HepG2 (cell line): ENCODE data around the gene STYXL1. TPM values are rescaled to one million over a fixed set of nuclear protein-coding genes. Genes with fewer than 3 reads are reported as not detected.

Source experiments
- ATF7-NPFF ChIP-seq: sonication (generic); formaldehyde crosslinking; IDR thresholded peaks from 2 replicates; pipeline ENCODE4 v1.8.1; 2023; ENCODE audit warnings: mild to moderate bottlenecking, low read depth, missing genetic modification reagents, moderate library complexity
- CBX2 ChIP-seq, 2 experiments: fragments of 200-600 bp in 1 of 2; sonication (generic); formaldehyde crosslinking in 1 of 2; IDR thresholded peaks; 2 replicates each; pipeline versions ENCODE4 v1.7.0 to v1.8.1; 2018 to 2022; ENCODE audit warnings: low read depth in 2 of 2, low read length in 1 of 2, mild to moderate bottlenecking in 1 of 2, missing genetic modification reagents in 1 of 2
- HDAC2 ChIP-seq: sonication (generic); formaldehyde crosslinking; IDR thresholded peaks from 2 replicates; pipeline ENCODE4 v1.4.0; 2020; ENCODE audit warnings: missing genetic modification reagents
- KAT2B ChIP-seq: fragments of 150-350 bp; IDR thresholded peaks from 2 replicates; pipeline ENCODE4 v1.6.1; 2014; ENCODE audit warnings: low read depth, low read length, borderline replicate concordance
- KDM6A ChIP-seq: IDR thresholded peaks from 2 replicates; pipeline ENCODE4 v1.6.1; 2016; ENCODE audit warnings: low read depth
- MEIS2 ChIP-seq: sonication (generic); formaldehyde crosslinking; IDR thresholded peaks from 2 replicates; pipeline ENCODE4 v1.9.0; 2021; ENCODE audit warnings: mild to moderate bottlenecking, missing genetic modification reagents
- NFE2L2 ChIP-seq: fragments of 150-350 bp; IDR thresholded peaks from 2 replicates; pipeline ENCODE4 v1.6.1; 2014; ENCODE audit warnings: low read length
- PHF21A ChIP-seq: sonication (generic); formaldehyde crosslinking; IDR thresholded peaks from 2 replicates; pipeline ENCODE4 v1.5.0; 2020; ENCODE audit warnings: mild to moderate bottlenecking, missing genetic modification reagents
- POGZ ChIP-seq: sonication (generic); formaldehyde crosslinking; IDR thresholded peaks from 2 replicates; pipeline ENCODE4 v1.4.0; 2020; ENCODE audit warnings: mild to moderate bottlenecking, missing genetic modification reagents
- PREB ChIP-seq: sonication (generic); formaldehyde crosslinking; IDR thresholded peaks from 2 replicates; pipeline ENCODE4 v1.4.0; 2020; ENCODE audit warnings: missing genetic modification reagents
- RNF2 ChIP-seq: fragments of 450-650 bp; conservative IDR thresholded peaks from 2 replicates; pipeline ENCODE4 v1.6.1; 2016; ENCODE audit warnings: low read depth
- RXRA ChIP-seq: sonication (generic); formaldehyde crosslinking; IDR thresholded peaks from 2 replicates; pipeline ENCODE4 v1.5.1; 2020; ENCODE audit warnings: missing genetic modification reagents
- SRF ChIP-seq: IDR thresholded peaks from 2 replicates; pipeline ENCODE4 v1.6.1; 2011; ENCODE audit warnings: mild to moderate bottlenecking, low read depth, low read length, moderate library complexity
- TGIF2 ChIP-seq: IDR thresholded peaks from 2 replicates; pipeline ENCODE4 v1.6.1; 2016; ENCODE audit warnings: control low read depth, missing compliant biosample characterization
- THAP11 ChIP-seq: IDR thresholded peaks from 2 replicates; pipeline ENCODE4 v1.6.1; 2016; ENCODE audit warnings: missing biosample characterization, missing genetic modification reagents
- TSC22D2 ChIP-seq: sonication (generic); formaldehyde crosslinking; IDR thresholded peaks from 2 replicates; pipeline ENCODE4 v1.5.1; 2020; ENCODE audit warnings: missing genetic modification reagents, mild to moderate bottlenecking, borderline replicate concordance
- ZBTB1 ChIP-seq: sonication (generic); formaldehyde crosslinking; IDR thresholded peaks from 2 replicates; pipeline ENCODE4 v1.4.0; 2020; ENCODE audit warnings: missing genetic modification reagents, borderline replicate concordance
- ZNF33A ChIP-seq: sonication (generic); formaldehyde crosslinking; IDR thresholded peaks from 2 replicates; pipeline ENCODE4 v1.5.1; 2020; ENCODE audit warnings: missing genetic modification reagents, mild to moderate bottlenecking, moderate library complexity, borderline replicate concordance
- ZNF629 ChIP-seq: sonication (generic); formaldehyde crosslinking; conservative IDR thresholded peaks from 2 replicates; pipeline ENCODE4 v1.5.0; 2020; ENCODE audit warnings: missing genetic modification reagents
- ZNF747 ChIP-seq: sonication (generic); formaldehyde crosslinking; IDR thresholded peaks from 2 replicates; pipeline ENCODE4 v1.8.1; 2023; ENCODE audit warnings: missing genetic modification reagents, mild to moderate bottlenecking, borderline replicate concordance
- polyA plus RNA-seq, 8 experiments: library from polyadenylated mRNA; depleted of rRNA in 3 of 8; stranded (reverse) in 7 of 8; unstranded in 1 of 8; fragments of >200 nt; fragmentation: Illumina TruSeq in 4 of 8; extraction: Trizol in 4 of 8; gene quantifications; 2 replicates each; pipeline versions ENCODE4 v1.2.1 to v1.2.3, GENCODE V29; 2011 to 2016; ENCODE audit warnings: low read depth in 4 of 8, missing spikeins in 1 of 8, mixed read lengths in 1 of 8; ENCODE audit not compliant: insufficient read depth in 1 of 8
- total RNA-seq, 5 experiments: library from RNA; depleted of rRNA; stranded (reverse); fragments of >200 nt; fragmentation: Illumina TruSeq; extraction: Trizol; gene quantifications; 2 replicates each; pipeline ENCODE4 v1.2.3, GENCODE V29; 2016; ENCODE audit warnings: low read depth in 1 of 5
- TF ChIP-seq, protein P1 (sequence below): sonication (generic); formaldehyde crosslinking; IDR thresholded peaks from 2 replicates; pipeline ENCODE4 v1.8.0; 2022; ENCODE audit warnings: missing genetic modification reagents, mild to moderate bottlenecking, moderate library complexity, borderline replicate concordance
- TF ChIP-seq, protein P2 (sequence below): sonication (generic); formaldehyde crosslinking; IDR thresholded peaks from 2 replicates; pipeline ENCODE4 v1.5.0; 2020; ENCODE audit warnings: missing genetic modification reagents
- TF ChIP-seq, protein P3 (sequence below): IDR thresholded peaks from 2 replicates; pipeline ENCODE4 v1.6.1; 2012; ENCODE audit warnings: low read length, improper control_type of control experiment

The STYXL1 gene
- total and polyA plus RNA-seq, 2 of the 13 experiments (the other 11 are each of a cell fraction or from before 2014, with no cell fraction given), result 23.9 to 38.3 TPM

DNA sequence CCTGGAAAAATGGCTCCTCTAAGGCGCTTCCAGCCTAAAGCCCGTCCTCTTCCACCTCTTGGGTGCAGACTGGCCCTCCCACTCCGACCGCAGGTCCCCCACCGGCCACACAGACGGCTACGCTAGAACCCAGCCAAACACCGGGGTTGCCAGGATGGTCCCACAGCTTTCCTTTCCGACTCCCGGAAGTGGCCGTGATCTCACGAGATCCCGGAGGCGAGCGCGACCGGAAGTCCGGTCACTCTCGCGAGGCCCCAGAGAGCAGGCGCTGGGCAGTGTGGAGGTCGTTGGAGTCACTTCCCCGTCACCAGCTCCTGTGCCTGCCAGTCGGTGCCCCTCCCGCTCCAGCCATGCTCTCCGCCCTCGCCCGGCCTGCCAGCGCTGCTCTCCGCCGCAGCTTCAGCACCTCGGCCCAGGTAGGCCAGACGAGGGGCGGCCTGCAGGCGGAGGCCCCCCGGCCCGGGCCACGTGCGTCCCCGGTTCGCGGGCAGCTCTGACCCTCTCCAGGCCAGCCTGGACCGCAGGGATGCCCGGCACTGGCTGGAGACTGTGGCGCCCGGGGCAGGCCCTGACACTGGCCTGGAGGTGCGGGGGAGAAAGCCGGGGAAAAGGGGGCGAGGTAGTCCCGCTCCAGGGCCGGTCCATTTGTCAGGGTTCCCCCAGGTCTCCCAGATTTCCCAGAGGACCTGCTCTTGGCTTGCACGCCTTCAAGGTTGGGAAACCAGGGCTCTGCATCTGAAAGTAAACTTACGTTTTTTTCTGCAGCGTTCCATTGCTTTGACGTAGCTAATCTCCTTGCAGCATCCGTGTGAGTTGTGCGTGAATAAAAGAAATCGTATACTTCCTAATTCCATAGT lies at the start of gene STYXL1, which contains the start of gene MDH2 (continued):
- TF ChIP-seq KDM6A, result no peak
- TF ChIP-seq POGZ (CRISPR knock-in tag), result peak; percentile 93
- no peak for TF ChIP-seq CBX2 (IDR thresholded peaks at IDR 0.05; ENCODE audit: low read depth, low read length)
- no peak for TF ChIP-seq CBX2 (CRISPR knock-in tag; IDR thresholded peaks at IDR 0.05; ENCODE audit: low read depth)
- peak; percentile 35; the same call in 1 of the 2 replicates for TF ChIP-seq ZNF629 (CRISPR knock-in tag)
- TF ChIP-seq RNF2, result 0 out of 2 replicates have a peak, but pooled peaks have one; percentile 39
- TF ChIP-seq SRF, result no peak
- peak; percentile 79; the same call in 1 of the 2 replicates for TF ChIP-seq RXRA
- TF ChIP-seq PREB (CRISPR knock-in tag), result no peak; the same call in 1 of the 2 replicates
- TF ChIP-seq TGIF2 (CRISPR knock-in tag), result peak; percentile 75; the same call in 1 of the 2 replicates
- TF ChIP-seq PHF21A, result no peak
- peak; percentile 50; the same call in 1 of the 2 replicates for TF ChIP-seq TSC22D2 (CRISPR knock-in tag)
- TF ChIP-seq, protein P1, sequence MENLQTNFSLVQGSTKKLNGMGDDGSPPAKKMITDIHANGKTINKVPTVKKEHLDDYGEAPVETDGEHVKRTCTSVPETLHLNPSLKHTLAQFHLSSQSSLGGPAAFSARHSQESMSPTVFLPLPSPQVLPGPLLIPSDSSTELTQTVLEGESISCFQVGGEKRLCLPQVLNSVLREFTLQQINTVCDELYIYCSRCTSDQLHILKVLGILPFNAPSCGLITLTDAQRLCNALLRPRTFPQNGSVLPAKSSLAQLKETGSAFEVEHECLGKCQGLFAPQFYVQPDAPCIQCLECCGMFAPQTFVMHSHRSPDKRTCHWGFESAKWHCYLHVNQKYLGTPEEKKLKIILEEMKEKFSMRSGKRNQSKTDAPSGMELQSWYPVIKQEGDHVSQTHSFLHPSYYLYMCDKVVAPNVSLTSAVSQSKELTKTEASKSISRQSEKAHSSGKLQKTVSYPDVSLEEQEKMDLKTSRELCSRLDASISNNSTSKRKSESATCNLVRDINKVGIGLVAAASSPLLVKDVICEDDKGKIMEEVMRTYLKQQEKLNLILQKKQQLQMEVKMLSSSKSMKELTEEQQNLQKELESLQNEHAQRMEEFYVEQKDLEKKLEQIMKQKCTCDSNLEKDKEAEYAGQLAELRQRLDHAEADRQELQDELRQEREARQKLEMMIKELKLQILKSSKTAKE (CRISPR knock-in tag), result no peak
- peak; percentile 41; the same call in 1 of the 2 replicates for TF ChIP-seq MEIS2 (CRISPR knock-in tag)
- TF ChIP-seq, protein P2, sequence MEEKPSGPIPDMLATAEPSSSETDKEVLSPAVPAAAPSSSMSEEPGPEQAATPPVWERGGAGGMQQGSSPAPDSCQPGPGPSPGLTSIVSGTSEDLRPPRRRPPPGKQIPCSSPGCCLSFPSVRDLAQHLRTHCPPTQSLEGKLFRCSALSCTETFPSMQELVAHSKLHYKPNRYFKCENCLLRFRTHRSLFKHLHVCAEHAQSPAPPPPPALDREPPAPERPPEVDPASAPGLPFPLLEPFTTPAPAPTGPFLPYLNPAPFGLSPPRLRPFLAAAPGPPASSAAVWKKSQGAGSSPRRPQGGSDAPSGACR, result peak; percentile 85; the same call in 1 of the 2 replicates
- peak; percentile 82 for TF ChIP-seq HDAC2
- TF ChIP-seq ZBTB1 (CRISPR knock-in tag), result no peak
- TF ChIP-seq ZNF747, result no peak
- TF ChIP-seq THAP11 (CRISPR knock-in tag), result peak; percentile 96
- TF ChIP-seq NFE2L2, result no peak
- TF ChIP-seq KAT2B, result no peak
- TF ChIP-seq, protein P3, sequence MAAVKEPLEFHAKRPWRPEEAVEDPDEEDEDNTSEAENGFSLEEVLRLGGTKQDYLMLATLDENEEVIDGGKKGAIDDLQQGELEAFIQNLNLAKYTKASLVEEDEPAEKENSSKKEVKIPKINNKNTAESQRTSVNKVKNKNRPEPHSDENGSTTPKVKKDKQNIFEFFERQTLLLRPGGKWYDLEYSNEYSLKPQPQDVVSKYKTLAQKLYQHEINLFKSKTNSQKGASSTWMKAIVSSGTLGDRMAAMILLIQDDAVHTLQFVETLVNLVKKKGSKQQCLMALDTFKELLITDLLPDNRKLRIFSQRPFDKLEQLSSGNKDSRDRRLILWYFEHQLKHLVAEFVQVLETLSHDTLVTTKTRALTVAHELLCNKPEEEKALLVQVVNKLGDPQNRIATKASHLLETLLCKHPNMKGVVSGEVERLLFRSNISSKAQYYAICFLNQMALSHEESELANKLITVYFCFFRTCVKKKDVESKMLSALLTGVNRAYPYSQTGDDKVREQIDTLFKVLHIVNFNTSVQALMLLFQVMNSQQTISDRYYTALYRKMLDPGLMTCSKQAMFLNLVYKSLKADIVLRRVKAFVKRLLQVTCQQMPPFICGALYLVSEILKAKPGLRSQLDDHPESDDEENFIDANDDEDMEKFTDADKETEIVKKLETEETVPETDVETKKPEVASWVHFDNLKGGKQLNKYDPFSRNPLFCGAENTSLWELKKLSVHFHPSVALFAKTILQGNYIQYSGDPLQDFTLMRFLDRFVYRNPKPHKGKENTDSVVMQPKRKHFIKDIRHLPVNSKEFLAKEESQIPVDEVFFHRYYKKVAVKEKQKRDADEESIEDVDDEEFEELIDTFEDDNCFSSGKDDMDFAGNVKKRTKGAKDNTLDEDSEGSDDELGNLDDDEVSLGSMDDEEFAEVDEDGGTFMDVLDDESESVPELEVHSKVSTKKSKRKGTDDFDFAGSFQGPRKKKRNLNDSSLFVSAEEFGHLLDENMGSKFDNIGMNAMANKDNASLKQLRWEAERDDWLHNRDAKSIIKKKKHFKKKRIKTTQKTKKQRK, result no peak
- TF ChIP-seq ZNF33A (CRISPR knock-in tag), result no peak
- no peak for TF ChIP-seq ATF7-NPFF (CRISPR knock-in tag)
